Measurements from ENCODE around the gene ABCD1. TPM values are rescaled to one million over a fixed set of nuclear protein-coding genes. Genes with fewer than 3 reads are reported as not detected.
"Not testable (repeated sequence)": the region's sequence is repeated elsewhere in the genome, so short reads cannot be mapped to it uniquely, and the experiment has no call there.

The ABCD1 gene
- polyA plus RNA-seq (2011; rRNA removed) (1.7 and 1.8 TPM in 2 replicates), polyA plus RNA-seq (2017; fragmentation: RNase III; extraction: RNeasy Plus Mini Kit Qiagen cat#74134 plus additional on column Dnase treatment) (3.3 to 5.1 TPM (median 3.8 TPM) in 3 replicates), polyA minus RNA-seq (2011; rRNA and poly(A)+ RNA removed) (2.1 and 4.0 TPM in 2 replicates)
- 3.0 and 3.8 TPM in 2 replicates for polyA plus RNA-seq (2012; cell fraction: cytosol; rRNA removed)
- 10.0 and 12.8 TPM in 2 replicates for polyA plus RNA-seq (2012; cell fraction: nucleus; rRNA removed)

DNA sequence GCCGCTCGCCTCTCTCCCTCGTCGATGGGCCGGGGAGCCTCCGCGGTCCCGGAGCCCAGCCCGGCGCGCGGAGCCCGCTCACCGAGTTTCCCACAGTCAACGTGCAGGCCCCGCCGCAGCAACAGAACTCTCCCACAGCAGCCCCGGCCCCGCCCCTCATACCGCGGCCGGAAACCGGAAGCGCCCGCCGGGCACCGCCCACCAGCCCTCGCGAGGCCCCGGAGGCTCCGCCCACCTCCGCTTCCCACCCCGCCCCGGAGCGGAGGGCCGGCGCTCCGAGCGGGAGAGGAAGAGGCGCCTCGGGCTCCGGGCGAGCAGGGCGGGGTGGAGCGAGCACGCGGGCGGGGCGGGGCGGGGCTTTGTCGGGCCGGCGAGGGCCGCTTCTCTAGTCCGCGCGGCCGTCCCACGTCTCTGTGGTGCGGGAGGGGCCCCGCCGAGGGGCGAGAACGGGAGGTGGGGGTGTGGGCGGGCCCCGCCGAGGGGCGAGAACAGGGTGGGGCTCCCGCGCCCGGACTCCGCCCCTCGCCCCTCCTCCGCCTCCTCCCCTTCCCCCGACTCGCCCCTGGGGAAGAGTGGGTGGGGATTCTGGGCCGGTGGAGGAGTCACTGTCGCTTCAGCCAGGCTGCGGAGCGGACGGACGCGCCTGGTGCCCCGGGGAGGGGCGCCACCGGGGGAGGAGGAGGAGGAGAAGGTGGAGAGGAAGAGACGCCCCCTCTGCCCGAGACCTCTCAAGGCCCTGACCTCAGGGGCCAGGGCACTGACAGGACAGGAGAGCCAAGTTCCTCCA lies at the start of gene ABCD1, which contains the start of gene BCAP31:
Gene ABCD1 (plus strand): TSS at position 605 of the 787 bp plus-strand sequence. CDS start 411 bp downstream, outside the sequence.
Gene BCAP31 (minus strand): TSS at position 136 of the 787 bp plus-strand sequence. CDS start 1,143 bp downstream, outside the sequence.
- Histone ChIP-seq H3K4me1 (peaks cover 25% of the 10 kb centered on the region), H3K4me2 (peak within 1 kb of the TSS; percentile 90), H3K27ac (peak within 1 kb of the TSS; percentile 97), H3K9me3 (no peaks in the 10 kb centered on the region), H3K4me3 (peak within 1 kb of the TSS; percentile 93)
- ATAC-seq (peak; percentile 76 to 84), FAIRE-seq (peak; percentile 32), DNase-seq (ENCODE audit: low read depth in 1 of 2, low spot score in 1 of 2) (peak; percentile 85 to 87)
- WGBS (ENCODE audit: missing lambda C conversion rate) = no CpG with 5 or more reads among the region's 88 CpGs
- CTCF ChIA-PET = interaction anchor here (0.6 kb wide), 1 partner anchor 820 kb away, joined by 3 read pairs; no protein-coding TSS in a partner anchor
- TF ChIP-seq CHD2 (IDR thresholded peaks at IDR 0.05; ENCODE audit: low read length, partially characterized antibody) = peak; percentile 68
- no peak for TF ChIP-seq CHD4 (IDR thresholded peaks at IDR 0.05; ENCODE audit: borderline replicate concordance)
- TF ChIP-seq REST (IDR thresholded peaks at IDR 0.05) = peak; percentile 75
- TF ChIP-seq HDAC2 (IDR thresholded peaks at IDR 0.05) = no peak
- no peak for TF ChIP-seq HOXB13 (CRISPR knock-in tag; IDR thresholded peaks at IDR 0.05; ENCODE audit: low read depth)
- TF ChIP-seq FOXS1 (CRISPR knock-in tag; IDR thresholded peaks at IDR 0.05) = no peak
- TF ChIP-seq BHLHE40 (IDR thresholded peaks at IDR 0.05; ENCODE audit: low read depth, low read length) = no peak
- TF ChIP-seq KDM5A (IDR thresholded peaks at IDR 0.05) = no peak
- TF ChIP-seq RCOR1 (IDR thresholded peaks at IDR 0.05; ENCODE audit: low read depth, low read length) = no peak
- TF ChIP-seq EP300 (IDR thresholded peaks at IDR 0.05) = no peak
- TF ChIP-seq HOXA7 (CRISPR knock-in tag; IDR thresholded peaks at IDR 0.05) = no peak
- TF ChIP-seq MYC (IDR thresholded peaks at IDR 0.05; ENCODE audit: borderline replicate concordance, low read length) = no peak
- TF ChIP-seq POLR2AphosphoS2 (conservative IDR thresholded peaks at IDR 0.05; ENCODE audit: low read length) = no peak
- TF ChIP-seq, protein P1, sequence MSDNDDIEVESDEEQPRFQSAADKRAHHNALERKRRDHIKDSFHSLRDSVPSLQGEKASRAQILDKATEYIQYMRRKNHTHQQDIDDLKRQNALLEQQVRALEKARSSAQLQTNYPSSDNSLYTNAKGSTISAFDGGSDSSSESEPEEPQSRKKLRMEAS (IDR thresholded peaks at IDR 0.05) = peak; percentile 21; the same call in 1 of the 2 replicates
- no peak for TF ChIP-seq ZNF302 (CRISPR knock-in tag; IDR thresholded peaks at IDR 0.05)
- TF ChIP-seq JUN (IDR thresholded peaks at IDR 0.05) = peak in 1 of 2 experiments; percentile 85; a peak in 2 of 5 replicates
- TF ChIP-seq POLR2A (IDR thresholded peaks at IDR 0.05; ENCODE audit: low read length) = peak; percentile 60
- TF ChIP-seq ATOH8 (CRISPR knock-in tag; IDR thresholded peaks at IDR 0.05; ENCODE audit: low read depth) = no peak
- TF ChIP-seq ESRRA (IDR thresholded peaks at IDR 0.05; ENCODE audit: borderline replicate concordance, low read length) = no peak
- POLR2A ChIA-PET = interaction anchor here (0.6 kb wide), 2 partner anchors 11 to 203 kb away, joined by 3 read pairs; no protein-coding TSS in a partner anchor

DNA sequence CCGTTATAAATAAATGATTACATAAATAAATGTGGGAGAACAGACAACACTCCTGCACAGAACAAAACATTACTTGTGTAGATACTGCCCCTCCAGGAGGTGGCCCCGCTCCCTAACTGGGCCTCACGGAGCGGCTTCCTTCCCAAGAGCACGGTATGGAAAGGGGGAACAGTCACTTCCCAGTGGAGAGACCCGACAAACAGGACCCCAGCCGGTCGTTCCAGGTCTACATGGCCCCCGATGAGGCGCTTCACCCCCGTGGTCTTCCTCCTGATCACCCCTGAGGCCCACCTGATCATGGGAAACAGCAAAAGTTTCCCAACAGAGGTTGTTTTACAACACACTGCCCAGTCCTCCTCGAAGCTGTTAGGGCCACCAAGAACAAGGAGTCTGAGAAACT lies 43.5 kb upstream of the ABCD1 start:
- WGBS (ENCODE audit: missing lambda C conversion rate) = 60% methylated on average over 8 of the region's 12 CpGs
- Histone ChIP-seq H3K9me3 (no peaks in the 10 kb centered on the region), H3K27ac (no peak overlapping the region), H3K4me1 (no peaks in the 10 kb centered on the region), H3K4me3 (no peak overlapping the region), H3K4me2 (no peak overlapping the region)
- FAIRE-seq = no peak
- no peak for DNase-seq (ENCODE audit: low read depth in 1 of 2, low spot score in 1 of 2)
- TF ChIP-seq RAD21 (conservative IDR thresholded peaks at IDR 0.05 in 1 of 2, IDR thresholded peaks at IDR 0.05 in 1 of 2) (no peak), FOSL2 (IDR thresholded peaks at IDR 0.05) (no peak), FOSL2 (CRISPR knock-in tag; IDR thresholded peaks at IDR 0.05) (no peak), ZNF302 (CRISPR knock-in tag; IDR thresholded peaks at IDR 0.05) (no peak)
- no peak for ATAC-seq
- ChIA-PET CTCF (interaction anchor here (0.7 to 1.3 kb wide), 3 partner anchors 18 to 126 kb away, joined by 3 to 4 read pairs (median 3); no protein-coding TSS in a partner anchor), POLR2A (no interaction called here)

GRCh38 chrX:153683486-153683885 lies 41.2 kb upstream of the ABCD1 start:
- CTCF ChIA-PET = interaction anchor here (0.9 to 3.5 kb wide), 5 partner anchors 15 to 74 kb away, joined by 3 to 32 read pairs (median 4); no protein-coding TSS in a partner anchor
- FAIRE-seq, POLR2A ChIA-PET: not testable (repeated sequence)

More at GRCh38 chrX:153683486-153683885, 41.2 kb upstream of the ABCD1 start:
- not testable (repeated sequence) for H3K27ac ChIP-seq; H3K9me3 ChIP-seq; H3K4me3 ChIP-seq; ATAC-seq; H3K4me1 ChIP-seq; DNase-seq (ENCODE audit: low read depth in 1 of 2, low spot score in 1 of 2); H3K4me2 ChIP-seq
- 80% methylated on average over 7 of the region's 8 CpGs for WGBS (ENCODE audit: missing lambda C conversion rate)

All from A549 (cell line).